ENCODE measurements around the gene TMEM108. TPM values are rescaled to one million over a fixed set of nuclear protein-coding genes. Genes with fewer than 3 reads are reported as not detected.

The TMEM108 gene
- total RNA-seq, 1 donor from 2014 or later: 2.4 TPM

- Histone ChIP-seq H3K27ac (replicated peaks) (no peak overlapping the region), H3K36me3 (no peaks in the 10 kb centered on the region), H3K4me1 (no peaks in the 10 kb centered on the region), H3K9me3 (replicated peaks) (no peaks in the 10 kb centered on the region), H3K4me3 (no peak overlapping the region), H3K27me3 (ENCODE audit: low read depth) (no peaks in the 10 kb centered on the region)
- no peak for DNase-seq
- intact Hi-C loops (cut with micrococcal nuclease): no loop called here
- TF ChIP-seq, protein P1, sequence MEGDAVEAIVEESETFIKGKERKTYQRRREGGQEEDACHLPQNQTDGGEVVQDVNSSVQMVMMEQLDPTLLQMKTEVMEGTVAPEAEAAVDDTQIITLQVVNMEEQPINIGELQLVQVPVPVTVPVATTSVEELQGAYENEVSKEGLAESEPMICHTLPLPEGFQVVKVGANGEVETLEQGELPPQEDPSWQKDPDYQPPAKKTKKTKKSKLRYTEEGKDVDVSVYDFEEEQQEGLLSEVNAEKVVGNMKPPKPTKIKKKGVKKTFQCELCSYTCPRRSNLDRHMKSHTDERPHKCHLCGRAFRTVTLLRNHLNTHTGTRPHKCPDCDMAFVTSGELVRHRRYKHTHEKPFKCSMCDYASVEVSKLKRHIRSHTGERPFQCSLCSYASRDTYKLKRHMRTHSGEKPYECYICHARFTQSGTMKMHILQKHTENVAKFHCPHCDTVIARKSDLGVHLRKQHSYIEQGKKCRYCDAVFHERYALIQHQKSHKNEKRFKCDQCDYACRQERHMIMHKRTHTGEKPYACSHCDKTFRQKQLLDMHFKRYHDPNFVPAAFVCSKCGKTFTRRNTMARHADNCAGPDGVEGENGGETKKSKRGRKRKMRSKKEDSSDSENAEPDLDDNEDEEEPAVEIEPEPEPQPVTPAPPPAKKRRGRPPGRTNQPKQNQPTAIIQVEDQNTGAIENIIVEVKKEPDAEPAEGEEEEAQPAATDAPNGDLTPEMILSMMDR (IDR thresholded peaks at IDR 0.05; ENCODE audit: borderline replicate concordance): no peak
These were observed 244.0 kb downstream of the TMEM108 start for GRCh38 chr3:133282236-133282635.

DNA sequence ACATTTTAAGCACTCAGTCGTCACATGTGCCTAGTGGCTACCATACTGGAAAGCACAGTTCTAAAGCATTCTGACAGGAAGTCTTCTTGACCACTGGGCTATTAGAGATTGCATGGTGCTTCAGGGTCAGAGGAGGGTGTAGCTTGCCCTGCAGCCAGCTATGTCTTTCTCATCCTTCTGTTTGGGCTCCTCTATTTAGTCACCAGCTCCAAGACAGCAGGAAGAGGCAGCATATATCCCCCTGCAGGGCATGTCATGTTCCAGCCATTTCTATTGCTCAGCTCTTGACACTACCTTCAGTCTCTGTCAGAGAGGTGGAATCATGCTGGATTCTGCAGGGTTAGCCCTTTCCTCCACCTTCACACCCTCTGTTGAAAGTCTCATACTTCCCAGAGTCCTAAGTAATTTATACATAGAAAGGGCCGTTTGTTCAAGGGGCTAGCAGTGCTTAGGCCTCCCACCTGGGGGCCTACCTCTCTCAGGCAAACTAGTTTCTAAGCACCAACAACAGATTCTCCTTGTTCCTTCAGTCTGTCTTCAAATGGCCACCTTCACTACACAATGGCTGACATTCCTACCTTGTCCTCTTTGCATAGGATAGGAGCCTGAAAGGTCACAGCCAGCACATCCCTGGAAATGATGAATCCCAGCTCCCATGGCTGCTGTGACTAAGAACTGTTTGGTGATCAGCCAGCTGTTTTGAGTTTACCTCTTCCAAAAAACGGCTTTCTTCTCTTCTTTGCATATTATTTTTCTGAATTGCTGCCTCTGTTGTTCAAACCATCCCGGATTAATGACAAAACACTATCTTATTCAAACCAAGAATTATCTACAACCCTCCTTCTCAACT, 246.0 kb downstream of the TMEM108 start:
- TF ChIP-seq, protein P1 (IDR thresholded peaks at IDR 0.05; ENCODE audit: borderline replicate concordance): no peak
- Histone ChIP-seq H3K36me3 (no peaks in the 10 kb centered on the region), H3K27me3 (ENCODE audit: low read depth) (no peaks in the 10 kb centered on the region), H3K4me3 (no peak overlapping the region), H3K27ac (replicated peaks) (no peak overlapping the region), H3K9me3 (replicated peaks) (no peaks in the 10 kb centered on the region), H3K4me1 (no peaks in the 10 kb centered on the region)
- intact Hi-C loops (cut with micrococcal nuclease): no loop called here
- DNase-seq: no peak

- H3K36me3 ChIP-seq: no peaks in the 10 kb centered on the region
- DNase-seq: no peak
- H3K9me3 ChIP-seq (replicated peaks): no peaks in the 10 kb centered on the region
- TF ChIP-seq, protein P1 (IDR thresholded peaks at IDR 0.05; ENCODE audit: borderline replicate concordance): no peak
- intact Hi-C loops (cut with micrococcal nuclease): no loop called here
- H3K27ac ChIP-seq (replicated peaks): no peak overlapping the region
- H3K4me3 ChIP-seq: no peak overlapping the region
- peaks cover 13% of the 10 kb centered on the region for H3K4me1 ChIP-seq
- H3K27me3 ChIP-seq (ENCODE audit: low read depth): no peaks in the 10 kb centered on the region
These were observed 251.1 kb downstream of the TMEM108 start for GRCh38 chr3:133289322-133289721.

DNA sequence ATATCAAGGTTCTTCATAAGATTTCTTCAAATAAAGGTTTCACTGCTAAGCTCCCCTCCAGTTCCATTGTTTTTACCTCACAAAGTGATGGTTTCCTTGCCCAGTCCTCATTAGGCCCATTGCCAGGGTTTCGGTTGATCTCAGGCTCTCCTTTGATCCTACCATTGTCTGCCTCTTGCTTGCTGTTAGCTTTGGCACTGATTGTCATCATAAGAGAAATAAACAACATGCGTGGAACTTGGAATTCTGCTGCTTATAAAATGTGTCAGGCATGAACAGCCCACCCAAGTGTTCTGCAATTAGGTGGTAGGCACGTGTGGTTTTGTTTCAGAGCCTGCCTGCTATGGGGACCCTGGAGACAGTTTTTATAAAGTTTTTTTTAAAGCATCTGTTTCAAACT, 254.1 kb downstream of the TMEM108 start:
- TF ChIP-seq, protein P1 (IDR thresholded peaks at IDR 0.05; ENCODE audit: borderline replicate concordance): no peak
- H3K36me3 ChIP-seq: no peaks in the 10 kb centered on the region
- no peak overlapping the region for H3K27ac ChIP-seq (replicated peaks)
- no peak for DNase-seq
- H3K9me3 ChIP-seq (replicated peaks): no peaks in the 10 kb centered on the region
- intact Hi-C loops (cut with micrococcal nuclease): no loop called here
- no peaks in the 10 kb centered on the region for H3K27me3 ChIP-seq (ENCODE audit: low read depth)
- peaks cover 43% of the 10 kb centered on the region for H3K4me1 ChIP-seq
- H3K4me3 ChIP-seq: no peak overlapping the region

DNA sequence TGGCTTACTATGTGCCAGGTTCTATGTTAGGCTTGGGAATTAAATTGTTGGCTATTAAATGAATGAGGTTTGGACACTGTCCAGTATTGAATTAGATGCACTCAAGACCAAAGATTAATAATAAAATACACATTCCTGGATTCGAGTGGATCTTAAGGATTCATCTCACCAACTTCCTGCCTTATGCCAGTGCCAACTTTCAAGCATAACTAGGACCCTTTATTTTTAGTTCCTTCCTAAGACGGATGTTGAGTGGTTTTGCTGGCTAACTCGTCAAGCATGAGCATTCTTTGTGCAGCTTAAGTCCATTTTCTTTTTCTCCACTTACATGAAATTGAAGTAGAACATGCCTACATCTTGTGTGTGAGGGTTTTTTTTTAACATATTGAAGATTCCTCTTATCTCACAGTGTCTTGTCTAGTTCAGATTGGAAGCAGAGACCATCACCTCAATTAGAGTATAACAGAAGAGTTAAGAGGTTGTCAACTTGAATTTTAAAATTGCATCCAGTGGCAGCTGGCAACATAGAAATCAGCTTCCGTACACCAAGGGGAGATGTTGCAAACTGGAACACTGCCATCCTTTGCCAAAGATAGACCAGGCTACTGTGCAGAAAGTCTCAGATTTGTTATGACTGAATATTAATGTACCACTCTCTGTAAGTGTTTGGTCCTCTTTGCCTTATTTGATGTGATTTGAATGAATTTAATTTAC, 255.4 kb downstream of the TMEM108 start:
- Histone ChIP-seq H3K9me3 (replicated peaks) (no peaks in the 10 kb centered on the region), H3K4me1 (peaks cover 48% of the 10 kb centered on the region), H3K36me3 (no peaks in the 10 kb centered on the region), H3K27ac (replicated peaks) (no peak overlapping the region), H3K4me3 (no peak overlapping the region), H3K27me3 (ENCODE audit: low read depth) (no peaks in the 10 kb centered on the region)
- DNase-seq: no peak
- TF ChIP-seq, protein P1 (IDR thresholded peaks at IDR 0.05; ENCODE audit: borderline replicate concordance): no peak
- intact Hi-C loops (cut with micrococcal nuclease): no loop called here

Data from left ventricle myocardium inferior (tissue), 1 donor.